Neural cell (in vitro differentiated cells): Measurements from ENCODE around the gene RIN1.

ENCODE experiments used
- CTCF ChIP-seq: fragments of 450-650 bp; IDR thresholded peaks from 2 replicates; pipeline ENCODE4 v1.5.1; 2014; ENCODE audit warnings: antibody characterized with exemption, mild to moderate bottlenecking, moderate library complexity; ENCODE audit not compliant: poor library complexity, severe bottlenecking
- EP300 ChIP-seq: fragments of 450-650 bp; conservative IDR thresholded peaks from 2 replicates; pipeline ENCODE4 v1.6.1; 2014; ENCODE audit warnings: antibody characterized with exemption, mild to moderate bottlenecking, moderate library complexity; ENCODE audit not compliant: poor library complexity, severe bottlenecking
- POLR2AphosphoS5 ChIP-seq: IDR thresholded peaks from 2 replicates; pipeline ENCODE4 v1.6.1; 2012
- RAD21 ChIP-seq: fragments of 450-650 bp; conservative IDR thresholded peaks from 2 replicates; pipeline ENCODE4 v1.6.1; 2014; ENCODE audit warnings: antibody characterized with exemption, mild to moderate bottlenecking, moderate library complexity
- REST ChIP-seq: IDR thresholded peaks from 2 replicates; pipeline ENCODE4 v1.6.1; 2012; ENCODE audit warnings: borderline replicate concordance
- TAF1 ChIP-seq: IDR thresholded peaks from 2 replicates; pipeline ENCODE4 v1.6.1; 2012; ENCODE audit warnings: low read depth

GRCh38 chr11:66311965-66312548 lies 24.2 kb downstream of the RIN1 start:
- no peak for TF ChIP-seq EP300
- peak; percentile 69 for TF ChIP-seq CTCF
- no peak for TF ChIP-seq TAF1
- TF ChIP-seq POLR2AphosphoS5: no peak
- TF ChIP-seq REST: no peak
- peak; percentile 69 for TF ChIP-seq RAD21
